Adrenal gland (tissue), 12 donors: ENCODE results near the gene MYBBP1A. TPM values are rescaled to one million over a fixed set of nuclear protein-coding genes. Genes with fewer than 3 reads are reported as not detected.

Experiments
- DNase-seq, 7 donors: peaks; one replicate each; pipeline ENCODE4 v3.0.0-alpha.2; 2019 to 2020
- H3K27ac ChIP-seq, 5 donors: fragments of 200-600 bp; sonication (generic) in 4 of 5; 1 replicate in 3 of 5; 2 replicates in 2 of 5; pipeline versions ENCODE4 v1.5.1 to v1.8.0; 2016 to 2020; ENCODE audit warnings: mild to moderate bottlenecking in 1 of 5
- H3K27me3 ChIP-seq: fragments of 200-600 bp; 2 replicates; pipeline ENCODE4 v1.8.0; 2021
- H3K36me3 ChIP-seq, 2 donors: fragments of 200-600 bp; replicated peaks in 1 of 2; 1 replicate in 1 of 2; 2 replicates in 1 of 2; pipeline versions ENCODE4 v1.5.1 to v1.8.0; 2018 to 2022
- H3K4me1 ChIP-seq, 2 donors: fragments of 200-600 bp; replicated peaks in 1 of 2; 1 replicate in 1 of 2; 2 replicates in 1 of 2; pipeline versions ENCODE4 v1.5.1 to v1.8.0; 2018 to 2021
- H3K4me3 ChIP-seq, 4 donors: fragments of 200-600 bp; sonication (generic) in 3 of 4; one replicate each; pipeline ENCODE4 v1.5.1; 2016 to 2018
- H3K9me3 ChIP-seq, 3 donors: fragments of 200-600 bp; sonication (generic) in 1 of 3; replicated peaks in 1 of 3; 1 replicate in 2 of 3; 2 replicates in 1 of 3; pipeline versions ENCODE4 v1.5.1 to v1.8.0; 2016 to 2021
- POLR2A ChIP-seq, 2 donors: fragments of 450-650 bp; IDR thresholded peaks; one replicate each; pipeline ENCODE4 v1.6.1; 2017; ENCODE audit warnings: antibody characterized with exemption in 2 of 2, mild to moderate bottlenecking in 2 of 2, moderate library complexity in 1 of 2
- WGBS, 4 donors: extraction: QIAGEN DNeasy Blood & Tissue Kit in 2 of 4; methylation state at CpG; one replicate each; pipeline versions ENCODE4 v1.1.5 to v1.1.7; 2013 to 2017; 5-methylcytosine and 5-hydroxymethylcytosine counted together
- intact Hi-C, 2 donors: fragments of 100-400 bp; cut with DNase I; formaldehyde crosslinking; loops; one replicate each; pipeline versions ENCODE4 v1.14.1 to v1.15.0; 2022 to 2023
- polyA plus RNA-seq, 3 donors: library from polyadenylated mRNA; stranded (reverse); fragments of 200-250 nt in 2 of 3; fragments of 350-450 nt in 1 of 3; fragmentation: Illumina TruSeq in 1 of 3; extraction: RNeasy Lipid Tissue Mini Kit (QIAGEN cat#74804) in 1 of 3; gene quantifications; one replicate each; pipeline ENCODE4 v1.2.3, GENCODE V29; 2013 to 2014
- total RNA-seq, 9 donors: library from RNA; depleted of rRNA in 4 of 9; stranded (reverse); fragments of >200 nt in 4 of 9; fragments of 120-200 nt in 1 of 9; fragmentation: NEBNext Ultra II Directional in 1 of 9; extraction: Animal tissue kit (Norgen Biotek cat#: 25700) in 1 of 9; gene quantifications; one replicate each; pipeline versions ENCODE4 v1.1.0 to v1.2.4, GENCODE V29; 2013 to 2023
- TF ChIP-seq, protein P1 (sequence below), 6 experiments: fragments of 450-650 bp in 4 of 6; fragments of 200-600 bp in 2 of 6; sonication (generic) in 1 of 6; IDR thresholded peaks; 1 replicate in 5 of 6; 2 replicates in 1 of 6; pipeline versions ENCODE4 v1.5.1 to v1.8.0; 2016 to 2021; ENCODE audit warnings: antibody characterized with exemption in 6 of 6, mild to moderate bottlenecking in 2 of 6, moderate library complexity in 1 of 6
- donor health status: healthy with polysubstance abuse.
- donor health status: Bipolar disorder and iron deficiency.
- donor health status: DM: yes; HTN: yes; CAD: no.
- donor health status: DM: no; HTN: no; CAD: no.
- donor health status: DM: no; HTN: no; CAD: no.
- donor health status: DM: yes; HTN: yes; CAD: no.

MYBBP1A gene
- total and polyA plus RNA-seq, 12 donors = 17.9 to 65.5 (median 42.4) TPM

DNA sequence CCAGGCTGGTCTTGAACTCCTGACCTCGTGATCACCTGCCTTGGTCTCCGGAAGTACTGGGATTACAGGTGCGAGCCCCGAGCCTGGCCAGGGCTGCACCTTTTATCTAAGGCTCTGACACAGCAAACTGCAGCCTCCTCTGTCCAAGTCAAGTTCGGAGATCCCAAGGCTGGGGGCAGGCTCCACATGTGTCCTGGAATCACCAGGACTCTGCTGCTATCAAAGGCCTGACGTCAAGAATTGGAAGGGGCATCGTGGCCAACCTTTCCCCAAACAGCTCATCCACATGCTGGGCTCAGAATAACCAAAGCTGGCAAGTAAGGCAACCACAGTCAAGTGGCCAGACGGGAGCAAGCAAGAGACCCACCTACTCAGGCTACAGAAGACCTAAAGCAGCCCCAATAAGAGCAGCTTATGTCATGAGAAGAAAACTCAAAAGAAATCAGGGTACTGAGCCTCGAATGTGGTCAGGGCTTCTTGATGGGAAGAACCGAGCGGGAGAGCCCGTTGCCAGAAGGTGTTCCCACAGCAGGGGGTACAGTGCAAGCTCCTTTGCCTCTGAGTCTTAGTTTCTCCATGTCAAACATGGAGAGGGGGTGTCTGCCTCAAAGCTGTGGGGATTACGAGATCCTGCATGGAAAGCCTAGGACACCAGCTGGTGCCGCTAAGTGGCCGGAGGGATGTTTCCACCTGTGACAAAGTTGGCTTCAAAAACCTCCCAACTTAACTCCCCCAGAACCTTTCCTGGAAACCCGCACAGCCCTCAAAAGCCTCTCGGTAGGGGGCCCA is 7.9 kb downstream of the MYBBP1A start:
- Histone ChIP-seq H3K36me3 (peaks cover 0 to 94% of the 10 kb centered on the region in 2 donors), H3K4me3 (no peak overlapping the region), H3K9me3 (no peaks in the 10 kb centered on the region), H3K4me1 (no peaks in the 10 kb centered on the region), H3K27me3 (no peaks in the 10 kb centered on the region), H3K27ac (no peak overlapping the region)
- intact Hi-C loops = loop anchor here in 1 of 2 donors (10.0 kb wide), 1 partner anchor 123 kb away; no protein-coding TSS in a partner anchor
- no peak for DNase-seq
- WGBS, 4 donors = 86 to 91% (median 89%) methylated on average over 14 to 17 of the region's 17 CpGs
- TF ChIP-seq, protein P1, sequence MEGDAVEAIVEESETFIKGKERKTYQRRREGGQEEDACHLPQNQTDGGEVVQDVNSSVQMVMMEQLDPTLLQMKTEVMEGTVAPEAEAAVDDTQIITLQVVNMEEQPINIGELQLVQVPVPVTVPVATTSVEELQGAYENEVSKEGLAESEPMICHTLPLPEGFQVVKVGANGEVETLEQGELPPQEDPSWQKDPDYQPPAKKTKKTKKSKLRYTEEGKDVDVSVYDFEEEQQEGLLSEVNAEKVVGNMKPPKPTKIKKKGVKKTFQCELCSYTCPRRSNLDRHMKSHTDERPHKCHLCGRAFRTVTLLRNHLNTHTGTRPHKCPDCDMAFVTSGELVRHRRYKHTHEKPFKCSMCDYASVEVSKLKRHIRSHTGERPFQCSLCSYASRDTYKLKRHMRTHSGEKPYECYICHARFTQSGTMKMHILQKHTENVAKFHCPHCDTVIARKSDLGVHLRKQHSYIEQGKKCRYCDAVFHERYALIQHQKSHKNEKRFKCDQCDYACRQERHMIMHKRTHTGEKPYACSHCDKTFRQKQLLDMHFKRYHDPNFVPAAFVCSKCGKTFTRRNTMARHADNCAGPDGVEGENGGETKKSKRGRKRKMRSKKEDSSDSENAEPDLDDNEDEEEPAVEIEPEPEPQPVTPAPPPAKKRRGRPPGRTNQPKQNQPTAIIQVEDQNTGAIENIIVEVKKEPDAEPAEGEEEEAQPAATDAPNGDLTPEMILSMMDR (IDR thresholded peaks at IDR 0.05) = no peak
- TF ChIP-seq POLR2A (IDR thresholded peaks at IDR 0.05) = no peak

DNA sequence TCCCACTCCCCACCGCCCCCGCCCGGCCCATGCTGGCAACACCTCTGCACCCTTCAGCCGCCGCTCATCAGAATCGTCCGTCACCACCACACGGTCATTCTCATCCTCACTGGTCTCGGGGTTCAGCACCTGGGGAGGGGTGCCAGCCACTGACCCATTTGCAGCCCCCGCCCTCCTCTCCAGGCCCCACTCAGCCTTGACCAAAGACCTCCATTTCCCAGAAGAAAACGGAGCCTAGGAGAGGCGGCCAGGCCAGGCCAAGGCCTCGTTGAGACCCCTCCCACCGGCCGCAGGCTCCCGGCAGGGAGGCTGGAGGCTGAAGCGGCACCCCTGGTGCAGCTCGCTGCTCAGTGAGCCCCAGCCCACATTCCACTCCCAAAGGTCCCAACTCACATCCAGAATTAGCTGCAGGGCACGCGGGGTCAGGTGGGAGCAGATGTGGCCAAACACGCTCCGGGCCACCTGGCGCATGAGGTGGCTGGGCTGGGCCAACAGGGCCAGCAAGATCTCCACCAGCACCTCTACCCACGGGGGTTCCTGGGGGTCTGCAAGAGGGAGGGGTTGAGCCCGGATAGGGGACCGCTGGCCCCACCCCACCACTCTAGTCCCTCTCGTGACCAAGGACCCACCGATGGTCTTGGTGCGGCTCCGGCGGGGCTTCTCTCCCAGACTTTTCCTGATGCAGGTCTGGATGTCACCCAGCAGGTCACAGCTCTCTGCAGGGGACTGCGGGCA is 9.8 kb downstream of the MYBBP1A start:
- Histone ChIP-seq H3K27ac (no peak overlapping the region), H3K9me3 (no peaks in the 10 kb centered on the region), H3K27me3 (no peaks in the 10 kb centered on the region), H3K4me3 (no peak overlapping the region), H3K36me3 (peaks cover 0 to 87% of the 10 kb centered on the region in 2 donors), H3K4me1 (no peaks in the 10 kb centered on the region)
- TF ChIP-seq, protein P1 (IDR thresholded peaks at IDR 0.05) = no peak
- no peak for TF ChIP-seq POLR2A (IDR thresholded peaks at IDR 0.05)
- WGBS, 4 donors = 88 to 94% (median 92%) methylated on average over 19 to 32 of the region's 32 CpGs
- DNase-seq = no peak
- intact Hi-C loops = loop anchor here in 1 of 2 donors (10.0 kb wide), 1 partner anchor 121 kb away; no protein-coding TSS in a partner anchor

DNA sequence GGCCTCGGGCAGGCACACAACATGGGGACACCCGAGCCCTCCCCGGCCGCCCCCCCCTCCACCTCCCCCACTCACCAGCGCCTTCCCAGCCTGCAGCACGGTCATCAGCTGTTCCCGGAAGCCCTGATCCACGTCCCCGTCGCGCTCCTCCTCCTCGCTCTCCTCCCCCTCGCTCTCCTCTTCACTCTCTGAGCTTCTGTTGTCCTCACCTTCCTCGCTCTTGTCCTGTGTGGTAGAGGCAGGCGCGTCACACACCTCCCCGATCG is 10.3 kb downstream of the MYBBP1A start:
- H3K27ac ChIP-seq = no peak overlapping the region
- H3K36me3 ChIP-seq = peaks cover 0 to 82% of the 10 kb centered on the region in 2 donors
- H3K4me3 ChIP-seq = no peak overlapping the region
- intact Hi-C loops = loop anchor here in 1 of 2 donors (10.0 kb wide), 1 partner anchor 120 kb away; no protein-coding TSS in a partner anchor
- no peaks in the 10 kb centered on the region for H3K4me1 ChIP-seq
- no peak for DNase-seq
- H3K27me3 ChIP-seq = no peaks in the 10 kb centered on the region
- H3K9me3 ChIP-seq = no peaks in the 10 kb centered on the region
- TF ChIP-seq, protein P1 (IDR thresholded peaks at IDR 0.05) = no peak
- no peak for TF ChIP-seq POLR2A (IDR thresholded peaks at IDR 0.05)
- WGBS, 4 donors = 92 to 93% (median 92%) methylated on average over 9 to 18 of the region's 18 CpGs

DNA sequence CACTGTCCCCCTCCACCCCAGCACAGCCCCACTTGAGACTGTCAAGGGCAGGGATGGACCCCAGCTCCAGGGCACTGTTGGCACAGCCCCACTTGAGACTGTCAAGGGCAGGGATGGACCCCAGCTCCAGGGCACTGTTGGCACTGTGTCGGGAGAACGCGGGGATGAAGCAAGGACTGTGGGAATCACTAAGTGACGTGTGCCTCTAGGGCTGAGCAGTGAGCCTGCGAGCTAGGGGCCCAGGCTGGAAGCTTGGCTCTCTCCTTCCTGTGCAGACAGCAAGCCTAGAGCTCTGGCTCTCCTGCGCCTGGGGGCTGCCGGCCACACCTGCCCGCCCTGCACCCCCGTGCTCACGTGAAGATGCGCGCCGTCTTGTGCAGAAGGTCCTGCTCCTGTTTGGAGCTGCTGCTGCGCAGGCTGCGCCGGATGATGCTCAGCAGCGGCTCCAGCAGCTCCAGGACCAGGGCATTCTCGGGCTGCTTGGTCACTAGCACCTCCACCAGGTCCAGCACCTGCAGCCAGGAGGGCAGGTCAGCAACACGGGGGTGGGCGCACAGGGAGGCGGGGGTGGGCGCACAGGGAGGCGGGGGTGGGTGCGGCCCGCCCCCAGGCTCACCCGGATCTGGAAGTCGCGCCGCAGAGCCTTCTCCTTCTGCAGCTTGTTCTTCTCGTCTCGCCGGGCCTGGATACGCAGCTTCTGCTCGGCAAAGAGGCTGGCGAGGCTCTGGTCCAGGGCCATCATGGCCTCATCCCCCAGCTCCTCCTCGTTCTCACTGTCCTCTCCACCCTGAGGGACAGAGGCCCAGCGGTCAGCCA is 10.8 kb downstream of the MYBBP1A start:
- intact Hi-C loops = loop anchor here in 1 of 2 donors (10.0 kb wide), 1 partner anchor 120 kb away; no protein-coding TSS in a partner anchor

More for the DNA sequence above, 10.8 kb downstream of the MYBBP1A start:
- no peak overlapping the region for H3K27ac ChIP-seq
- H3K9me3 ChIP-seq = no peaks in the 10 kb centered on the region
- H3K4me1 ChIP-seq = no peaks in the 10 kb centered on the region
- no peaks in the 10 kb centered on the region for H3K27me3 ChIP-seq
- H3K4me3 ChIP-seq = no peak overlapping the region
- 93 to 98% (median 94%) methylated on average over 12 to 37 of the region's 37 CpGs for WGBS, 4 donors
- H3K36me3 ChIP-seq = peaks cover 0 to 82% of the 10 kb centered on the region in 2 donors
- DNase-seq = no peak
- TF ChIP-seq, protein P1 (IDR thresholded peaks at IDR 0.05) = no peak
- no peak for TF ChIP-seq POLR2A (IDR thresholded peaks at IDR 0.05)
